Activated CD4-positive, alpha-beta memory T cell treated with anti-CD3 and anti-CD28 coated beads, Interleukin-2, amount 10 ng/mL, durations not matched to agents 7 days and 5 days (primary cell): ENCODE measurements around the gene NSF. TPM values are rescaled to one million over a fixed set of nuclear protein-coding genes. Genes with fewer than 3 reads are reported as not detected.
"Not testable (repeated sequence)": the region's sequence is repeated elsewhere in the genome, so short reads cannot be mapped to it uniquely, and the experiment has no call there.

Experiments
- CTCF ChIA-PET: fragments of 350-600 bp; sonication (Branson Sonifier 250); formaldehyde crosslinking; loops from one replicate; lab custom pipeline; 2021; ENCODE audit warnings: antibody characterized with exemption, inconsistent platforms; lab: Charles Lee
- POLR2A ChIA-PET: fragments of 350-600 bp; sonication (Branson Sonifier 250); formaldehyde crosslinking; loops from one replicate; lab custom pipeline; 2021; ENCODE audit warnings: antibody characterized with exemption; lab: Charles Lee
- DNase-seq: peaks from one replicate; pipeline ENCODE4 v3.0.0-alpha.2; 2020
- H3K27ac Mint-ChIP-seq: one replicate; pipeline ENCODE4 v1.8.0; 2021; ENCODE audit warnings: mild to moderate bottlenecking, mixed read lengths
- H3K27me3 Mint-ChIP-seq: one replicate; pipeline ENCODE4 v1.8.0; 2021; ENCODE audit warnings: mixed read lengths
- H3K36me3 Mint-ChIP-seq: one replicate; pipeline ENCODE4 v1.8.0; 2021; ENCODE audit warnings: low read depth, mixed read lengths
- H3K4me1 Mint-ChIP-seq: one replicate; pipeline ENCODE4 v1.8.0; 2021; ENCODE audit warnings: mixed read lengths
- H3K4me3 Mint-ChIP-seq: one replicate; pipeline ENCODE4 v1.8.0; 2021; ENCODE audit warnings: mild to moderate bottlenecking, mixed read lengths
- H3K9me3 Mint-ChIP-seq: one replicate; pipeline ENCODE4 v1.8.0; 2021; ENCODE audit warnings: mixed read lengths
- total RNA-seq, 2 experiments: library from RNA; stranded (reverse); gene quantifications; one replicate each; pipeline ENCODE4 v1.2.3, GENCODE V29; 2021

The NSF gene
- total RNA-seq, 2 experiments from 2014 or later, result 48.6 to 49.6 TPM

GRCh38 chr17:46603125-46603524 lies 12.7 kb downstream of the NSF start:
- H3K27ac Mint-ChIP-seq, H3K4me1 Mint-ChIP-seq, DNase-seq, POLR2A ChIA-PET, CTCF ChIA-PET, H3K27me3 Mint-ChIP-seq, H3K9me3 Mint-ChIP-seq, H3K4me3 Mint-ChIP-seq, H3K36me3 Mint-ChIP-seq: not testable (repeated sequence)

GRCh38 chr17:46611304-46611703 lies 20.8 kb downstream of the NSF start:
- H3K4me3 Mint-ChIP-seq, CTCF ChIA-PET: not testable (repeated sequence)

GRCh38 chr17:46613876-46614275 lies 23.4 kb downstream of the NSF start:
- H3K9me3 Mint-ChIP-seq, CTCF ChIA-PET, H3K4me3 Mint-ChIP-seq, POLR2A ChIA-PET, H3K36me3 Mint-ChIP-seq, H3K4me1 Mint-ChIP-seq, H3K27me3 Mint-ChIP-seq, DNase-seq, H3K27ac Mint-ChIP-seq: not testable (repeated sequence)

More at GRCh38 chr17:46611304-46611703, 20.8 kb downstream of the NSF start:
- H3K9me3 Mint-ChIP-seq, H3K27me3 Mint-ChIP-seq, H3K36me3 Mint-ChIP-seq, DNase-seq, H3K4me1 Mint-ChIP-seq, H3K27ac Mint-ChIP-seq, POLR2A ChIA-PET: not testable (repeated sequence)

GRCh38 chr17:46617121-46617520 lies 26.7 kb downstream of the NSF start:
- CTCF ChIA-PET, H3K27me3 Mint-ChIP-seq, POLR2A ChIA-PET, H3K4me1 Mint-ChIP-seq, H3K4me3 Mint-ChIP-seq, H3K9me3 Mint-ChIP-seq, H3K36me3 Mint-ChIP-seq, H3K27ac Mint-ChIP-seq, DNase-seq: not testable (repeated sequence)

GRCh38 chr17:46618975-46619374 lies 28.5 kb downstream of the NSF start:
- H3K4me3 Mint-ChIP-seq, CTCF ChIA-PET, H3K4me1 Mint-ChIP-seq, DNase-seq, H3K27me3 Mint-ChIP-seq, POLR2A ChIA-PET, H3K36me3 Mint-ChIP-seq, H3K9me3 Mint-ChIP-seq, H3K27ac Mint-ChIP-seq: not testable (repeated sequence)

GRCh38 chr17:46623790-46624189 lies 33.3 kb downstream of the NSF start:
- H3K27ac Mint-ChIP-seq, H3K36me3 Mint-ChIP-seq, DNase-seq, H3K27me3 Mint-ChIP-seq, CTCF ChIA-PET, H3K9me3 Mint-ChIP-seq, POLR2A ChIA-PET, H3K4me3 Mint-ChIP-seq, H3K4me1 Mint-ChIP-seq: not testable (repeated sequence)

GRCh38 chr17:46624726-46625125 lies 34.3 kb downstream of the NSF start:
- H3K9me3 Mint-ChIP-seq, CTCF ChIA-PET, DNase-seq, POLR2A ChIA-PET, H3K36me3 Mint-ChIP-seq, H3K27ac Mint-ChIP-seq, H3K4me1 Mint-ChIP-seq, H3K27me3 Mint-ChIP-seq, H3K4me3 Mint-ChIP-seq: not testable (repeated sequence)

- CTCF ChIA-PET, DNase-seq, POLR2A ChIA-PET, H3K4me3 Mint-ChIP-seq, H3K27me3 Mint-ChIP-seq, H3K36me3 Mint-ChIP-seq, H3K4me1 Mint-ChIP-seq, H3K9me3 Mint-ChIP-seq, H3K27ac Mint-ChIP-seq: not testable (repeated sequence)
Measured at GRCh38 chr17:46627452-46627851, 37.0 kb downstream of the NSF start.

- DNase-seq, H3K4me1 Mint-ChIP-seq, POLR2A ChIA-PET, CTCF ChIA-PET, H3K36me3 Mint-ChIP-seq, H3K27me3 Mint-ChIP-seq, H3K27ac Mint-ChIP-seq, H3K4me3 Mint-ChIP-seq, H3K9me3 Mint-ChIP-seq: not testable (repeated sequence)
Measured at GRCh38 chr17:46628753-46629436, 38.4 kb downstream of the NSF start.

GRCh38 chr17:46632146-46632545 lies 41.7 kb downstream of the NSF start:
- DNase-seq, CTCF ChIA-PET, H3K36me3 Mint-ChIP-seq, POLR2A ChIA-PET, H3K4me3 Mint-ChIP-seq, H3K4me1 Mint-ChIP-seq, H3K27me3 Mint-ChIP-seq, H3K27ac Mint-ChIP-seq, H3K9me3 Mint-ChIP-seq: not testable (repeated sequence)

GRCh38 chr17:46634844-46635243 lies 44.4 kb downstream of the NSF start:
- DNase-seq, H3K9me3 Mint-ChIP-seq, CTCF ChIA-PET, POLR2A ChIA-PET, H3K27ac Mint-ChIP-seq, H3K36me3 Mint-ChIP-seq, H3K4me3 Mint-ChIP-seq, H3K27me3 Mint-ChIP-seq, H3K4me1 Mint-ChIP-seq: not testable (repeated sequence)

GRCh38 chr17:46641861-46642656 lies 51.6 kb downstream of the NSF start:
- POLR2A ChIA-PET, H3K36me3 Mint-ChIP-seq, H3K27me3 Mint-ChIP-seq, H3K27ac Mint-ChIP-seq, CTCF ChIA-PET, DNase-seq, H3K4me3 Mint-ChIP-seq, H3K4me1 Mint-ChIP-seq, H3K9me3 Mint-ChIP-seq: not testable (repeated sequence)

- H3K4me1 Mint-ChIP-seq, H3K4me3 Mint-ChIP-seq: not testable (repeated sequence)
Measured at GRCh38 chr17:46647251-46647650, 56.8 kb downstream of the NSF start.

More at GRCh38 chr17:46647251-46647650, 56.8 kb downstream of the NSF start:
- DNase-seq, H3K27me3 Mint-ChIP-seq, CTCF ChIA-PET, H3K27ac Mint-ChIP-seq, H3K36me3 Mint-ChIP-seq, H3K9me3 Mint-ChIP-seq, POLR2A ChIA-PET: not testable (repeated sequence)
